ENCODE measurements around the gene RNF4.
"Not testable (repeated sequence)": the region's sequence is repeated elsewhere in the genome, so short reads cannot be mapped to it uniquely, and the experiment has no call there.

RNF4 gene

GRCh38 chr4:2526559-2526958 lies 57.7 kb downstream of the RNF4 start:
- FAIRE-seq: no peak
- no peak for DNase-seq (ENCODE audit: low spot score)

- DNase-seq (ENCODE audit: low spot score) (no peak), FAIRE-seq (no peak)
Measured at GRCh38 chr4:2534904-2535375, 66.0 kb downstream of the RNF4 start.

GRCh38 chr4:2535376-2536192 lies 66.7 kb downstream of the RNF4 start:
- DNase-seq (ENCODE audit: low spot score): no peak

GRCh38 chr4:2536193-2537010 lies 67.5 kb downstream of the RNF4 start, which contains the start of gene FAM193A:
FAM193A (plus strand) TSS chr4:2536647; CDS start chr4:2536916, 269 bp downstream.
- DNase-seq (ENCODE audit: low spot score): peak; percentile 93
- FAIRE-seq: peak; percentile 78

More at GRCh38 chr4:2535376-2536192, 66.7 kb downstream of the RNF4 start:
- FAIRE-seq: no peak

GRCh38 chr4:2537011-2537830 lies 68.3 kb downstream of the RNF4 start:
- FAIRE-seq (no peak), DNase-seq (ENCODE audit: low spot score) (peak; percentile 21)

GRCh38 chr4:2543580-2544191 lies 74.8 kb downstream of the RNF4 start:
- FAIRE-seq; DNase-seq (ENCODE audit: low spot score): not testable (repeated sequence)

- FAIRE-seq: no peak
Measured at GRCh38 chr4:2545321-2546013, 76.6 kb downstream of the RNF4 start.

GRCh38 chr4:2546286-2546823 lies 77.4 kb downstream of the RNF4 start:
- DNase-seq (ENCODE audit: low spot score) (no peak), FAIRE-seq (no peak)

More at GRCh38 chr4:2545321-2546013, 76.6 kb downstream of the RNF4 start:
- no peak for DNase-seq (ENCODE audit: low spot score)

GRCh38 chr4:2546961-2547691 lies 78.2 kb downstream of the RNF4 start:
- not testable (repeated sequence) for FAIRE-seq

GRCh38 chr4:2551118-2551517 lies 82.2 kb downstream of the RNF4 start:
- no peak for FAIRE-seq
- no peak for DNase-seq (ENCODE audit: low spot score)

More at GRCh38 chr4:2546961-2547691, 78.2 kb downstream of the RNF4 start:
- not testable (repeated sequence) for DNase-seq (ENCODE audit: low spot score)

GRCh38 chr4:2552806-2553205 lies 83.9 kb downstream of the RNF4 start:
- DNase-seq (ENCODE audit: low spot score): no peak
- no peak for FAIRE-seq

GRCh38 chr4:2558301-2558700 lies 89.4 kb downstream of the RNF4 start:
- DNase-seq (ENCODE audit: low spot score) (no peak), FAIRE-seq (no peak)

GRCh38 chr4:2560167-2560566 lies 91.3 kb downstream of the RNF4 start:
- DNase-seq (ENCODE audit: low spot score): no peak
- no peak for FAIRE-seq

Data from urothelium cell line (cell line).